Thyroid gland (tissue), 4 donors: ENCODE data around the gene SLC27A3. TPM values are rescaled to one million over a fixed set of nuclear protein-coding genes. Genes with fewer than 3 reads are reported as not detected.

ENCODE experiments used
- DNase-seq, 2 donors: peaks; one replicate each; pipeline ENCODE4 v3.0.0-alpha.2; 2019
- H3K27ac ChIP-seq, 3 donors: fragments of 200-600 bp; sonication (generic); 1 replicate in 2 of 3; 2 replicates in 1 of 3; pipeline ENCODE4 v1.5.1; 2016 to 2019; ENCODE audit warnings: mild to moderate bottlenecking in 1 of 3, moderate library complexity in 1 of 3
- H3K27me3 ChIP-seq: fragments of 200-600 bp; sonication (generic); one replicate; pipeline ENCODE4 v1.5.1; 2019
- H3K36me3 ChIP-seq, 2 donors: fragments of 200-600 bp; sonication (generic); one replicate each; pipeline ENCODE4 v1.5.1; 2016 to 2019
- H3K4me1 ChIP-seq, 2 donors: fragments of 200-600 bp; sonication (generic); one replicate each; pipeline ENCODE4 v1.5.1; 2017 to 2019
- H3K4me3 ChIP-seq, 3 donors: fragments of 200-600 bp; sonication (generic); replicated peaks in 1 of 3; 1 replicate in 2 of 3; 2 replicates in 1 of 3; pipeline ENCODE4 v1.5.1; 2016; ENCODE audit warnings: mild to moderate bottlenecking in 1 of 3
- H3K9me3 ChIP-seq: fragments of 200-600 bp; sonication (generic); one replicate; pipeline ENCODE4 v1.5.1; 2017
- POLR2A ChIP-seq, 2 donors: fragments of 450-650 bp; IDR thresholded peaks; one replicate each; pipeline ENCODE4 v1.6.1; 2017; ENCODE audit warnings: antibody characterized with exemption in 2 of 2, mild to moderate bottlenecking in 2 of 2, moderate library complexity in 1 of 2
- WGBS, 2 donors: methylation state at CpG; one replicate each; pipeline ENCODE4 v1.1.5; 2017; 5-methylcytosine and 5-hydroxymethylcytosine counted together
- intact Hi-C: fragments of 100-400 bp; cut with DNase I; formaldehyde crosslinking; loops from one replicate; pipeline ENCODE4 v1.15.1; 2023
- total RNA-seq, 4 donors: library from RNA; depleted of rRNA; stranded (reverse); fragments of >200 nt; gene quantifications; one replicate each; pipeline ENCODE4 v1.2.3, GENCODE V29; 2016
- TF ChIP-seq, protein P1 (sequence below), 6 experiments: fragments of 200-600 bp in 3 of 6; fragments of 450-650 bp in 3 of 6; sonication (generic) in 3 of 6; IDR thresholded peaks; one replicate each; pipeline ENCODE4 v1.5.1; 2016 to 2019; ENCODE audit warnings: antibody characterized with exemption in 6 of 6, mild to moderate bottlenecking in 2 of 6, inconsistent platforms in 1 of 6, moderate library complexity in 1 of 6

SLC27A3 gene
- total RNA-seq, 4 donors from 2014 or later = 14.4 to 32.5 (median 23.2) TPM

DNA sequence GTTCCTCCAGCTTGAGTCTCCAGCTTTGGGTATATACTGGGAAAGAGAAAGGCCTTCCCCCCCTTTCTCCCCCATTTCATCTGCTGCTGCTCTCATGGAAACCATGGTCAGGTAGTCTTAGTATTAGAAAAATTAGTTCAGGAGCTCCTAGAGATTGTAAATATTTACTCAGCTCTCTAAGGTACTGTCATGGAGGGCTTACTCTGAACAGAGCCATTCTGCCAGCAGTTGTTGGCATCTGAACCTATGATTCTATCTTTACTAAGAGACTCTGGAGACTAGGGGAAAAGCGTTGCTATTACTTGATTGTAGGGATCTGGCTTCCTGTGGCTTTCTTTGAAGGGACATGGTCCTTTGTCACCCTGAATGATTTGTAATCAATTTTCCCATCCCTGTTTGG lies 41.2 kb upstream of the SLC27A3 start:
- no peaks in the 10 kb centered on the region for H3K27me3 ChIP-seq
- H3K4me3 ChIP-seq = peak overlapping the region in 1 of 3 donors; percentile 0
- intact Hi-C loops = no loop called here
- TF ChIP-seq, protein P1, sequence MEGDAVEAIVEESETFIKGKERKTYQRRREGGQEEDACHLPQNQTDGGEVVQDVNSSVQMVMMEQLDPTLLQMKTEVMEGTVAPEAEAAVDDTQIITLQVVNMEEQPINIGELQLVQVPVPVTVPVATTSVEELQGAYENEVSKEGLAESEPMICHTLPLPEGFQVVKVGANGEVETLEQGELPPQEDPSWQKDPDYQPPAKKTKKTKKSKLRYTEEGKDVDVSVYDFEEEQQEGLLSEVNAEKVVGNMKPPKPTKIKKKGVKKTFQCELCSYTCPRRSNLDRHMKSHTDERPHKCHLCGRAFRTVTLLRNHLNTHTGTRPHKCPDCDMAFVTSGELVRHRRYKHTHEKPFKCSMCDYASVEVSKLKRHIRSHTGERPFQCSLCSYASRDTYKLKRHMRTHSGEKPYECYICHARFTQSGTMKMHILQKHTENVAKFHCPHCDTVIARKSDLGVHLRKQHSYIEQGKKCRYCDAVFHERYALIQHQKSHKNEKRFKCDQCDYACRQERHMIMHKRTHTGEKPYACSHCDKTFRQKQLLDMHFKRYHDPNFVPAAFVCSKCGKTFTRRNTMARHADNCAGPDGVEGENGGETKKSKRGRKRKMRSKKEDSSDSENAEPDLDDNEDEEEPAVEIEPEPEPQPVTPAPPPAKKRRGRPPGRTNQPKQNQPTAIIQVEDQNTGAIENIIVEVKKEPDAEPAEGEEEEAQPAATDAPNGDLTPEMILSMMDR (IDR thresholded peaks at IDR 0.05) = no peak
- no peak for TF ChIP-seq POLR2A (IDR thresholded peaks at IDR 0.05)
- H3K9me3 ChIP-seq = no peaks in the 10 kb centered on the region
- WGBS, 2 donors = 47 to 69% methylated on average over 1 of the region's 1 CpG
- H3K36me3 ChIP-seq = no peaks in the 10 kb centered on the region
- no peak for DNase-seq
- peaks cover 23 to 37% of the 10 kb centered on the region in 2 donors for H3K4me1 ChIP-seq
- peak overlapping the region; percentile 24 to 77 (median 61) for H3K27ac ChIP-seq

DNA sequence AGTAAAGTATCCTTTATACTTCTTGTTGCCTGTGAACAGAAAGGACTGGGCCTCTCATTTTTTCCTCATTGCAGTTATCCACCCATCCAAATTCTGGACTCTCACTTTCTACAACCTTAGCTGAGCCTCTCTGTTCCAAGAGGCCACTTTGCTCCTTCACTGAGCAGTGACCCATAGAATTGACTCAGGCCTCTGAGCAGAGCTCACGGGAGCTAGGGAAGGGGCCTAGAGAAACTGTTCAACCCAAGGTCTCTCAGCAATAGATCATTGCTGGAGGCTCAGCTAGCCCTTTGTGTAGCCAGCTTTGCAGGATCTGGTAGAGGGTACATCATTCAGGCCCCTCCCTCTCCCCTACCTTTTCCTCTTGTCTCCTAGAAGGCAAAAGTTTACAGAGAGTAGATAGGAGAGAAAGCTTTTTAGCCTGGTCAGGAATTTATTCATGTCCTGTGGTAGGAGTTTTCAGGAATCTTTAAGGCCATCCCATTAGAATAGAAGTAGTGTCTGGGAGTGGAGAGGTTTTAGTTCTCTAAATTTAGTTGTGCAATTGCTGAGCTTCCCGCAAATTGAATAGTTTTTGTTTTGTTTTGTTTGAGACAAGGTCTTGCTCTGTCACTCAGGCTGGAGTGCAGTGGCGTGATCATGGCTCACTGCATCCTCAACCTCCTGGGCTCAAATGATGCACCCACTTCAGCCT lies 40.7 kb upstream of the SLC27A3 start:
- peaks cover 18 to 31% of the 10 kb centered on the region in 2 donors for H3K4me1 ChIP-seq
- intact Hi-C loops = no loop called here
- no peak overlapping the region for H3K4me3 ChIP-seq
- peaks cover 0 to under 1% of the 10 kb centered on the region in 2 donors for H3K36me3 ChIP-seq
- no peaks in the 10 kb centered on the region for H3K9me3 ChIP-seq
- TF ChIP-seq, protein P1 (IDR thresholded peaks at IDR 0.05) = no peak
- TF ChIP-seq POLR2A (IDR thresholded peaks at IDR 0.05) = no peak
- peak; percentile 61 to 65 for DNase-seq
- no peaks in the 10 kb centered on the region for H3K27me3 ChIP-seq
- peak overlapping the region; percentile 24 to 77 (median 61) for H3K27ac ChIP-seq
- WGBS, 2 donors = 39 to 50% methylated on average over 3 of the region's 3 CpGs

DNA sequence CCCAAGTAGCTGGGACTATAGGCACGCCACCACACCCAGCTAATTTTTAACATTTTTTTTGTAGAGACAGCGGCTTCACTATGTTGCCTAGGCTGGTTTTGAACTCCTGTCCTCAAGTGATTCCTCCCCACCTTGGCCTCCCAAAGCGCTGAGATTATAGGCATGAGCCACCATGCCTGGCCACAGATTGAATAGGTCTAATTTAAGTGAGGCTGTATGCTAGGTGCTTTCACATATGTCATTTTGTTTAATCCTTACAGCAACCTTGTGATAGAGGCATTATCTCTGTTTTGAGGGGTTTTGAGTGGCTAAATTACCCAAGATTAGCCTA lies 40.2 kb upstream of the SLC27A3 start:
- peak overlapping the region; percentile 24 to 77 (median 61) for H3K27ac ChIP-seq
- no peak overlapping the region for H3K4me3 ChIP-seq
- peaks cover 0 to 5% of the 10 kb centered on the region in 2 donors for H3K36me3 ChIP-seq
- no peaks in the 10 kb centered on the region for H3K27me3 ChIP-seq
- peaks cover 14 to 27% of the 10 kb centered on the region in 2 donors for H3K4me1 ChIP-seq
- no peak for TF ChIP-seq POLR2A (IDR thresholded peaks at IDR 0.05)
- TF ChIP-seq, protein P1 (IDR thresholded peaks at IDR 0.05) = no peak
- H3K9me3 ChIP-seq = no peaks in the 10 kb centered on the region
- intact Hi-C loops = no loop called here
- WGBS, 2 donors = 85 to 90% methylated on average over 3 of the region's 3 CpGs
- no peak for DNase-seq

DNA sequence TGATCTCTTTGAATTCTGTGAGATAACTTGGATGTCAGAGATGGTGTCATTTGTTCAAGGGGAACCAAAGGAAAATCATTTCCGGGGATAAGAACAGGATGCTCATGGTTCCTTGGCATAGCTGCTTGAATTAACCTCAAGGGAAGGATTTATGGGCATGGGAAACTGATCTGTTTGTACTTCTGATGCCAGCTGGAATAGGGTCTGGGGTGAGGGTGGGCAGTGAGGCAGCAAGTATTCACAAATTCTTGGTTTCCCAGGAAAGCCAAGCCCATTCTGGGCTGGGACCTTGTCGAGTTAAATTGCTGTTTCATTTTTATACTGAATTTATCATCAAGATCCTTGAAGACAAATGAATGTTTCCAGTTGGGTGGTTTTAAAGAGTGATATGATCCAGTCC lies 33.2 kb upstream of the SLC27A3 start:
- Histone ChIP-seq H3K9me3 (no peaks in the 10 kb centered on the region), H3K27me3 (no peaks in the 10 kb centered on the region), H3K36me3 (peaks cover 14 to 43% of the 10 kb centered on the region in 2 donors), H3K4me3 (no peak overlapping the region), H3K4me1 (peaks cover 4 to 29% of the 10 kb centered on the region in 2 donors), H3K27ac (peak overlapping the region in 2 of 3 donors; percentile 31 to 32)
- TF ChIP-seq, protein P1 (IDR thresholded peaks at IDR 0.05) = no peak
- no peak for TF ChIP-seq POLR2A (IDR thresholded peaks at IDR 0.05)
- DNase-seq = no peak
- WGBS, 2 donors = 68 to 69% methylated on average over 2 of the region's 2 CpGs
- intact Hi-C loops = no loop called here

DNA sequence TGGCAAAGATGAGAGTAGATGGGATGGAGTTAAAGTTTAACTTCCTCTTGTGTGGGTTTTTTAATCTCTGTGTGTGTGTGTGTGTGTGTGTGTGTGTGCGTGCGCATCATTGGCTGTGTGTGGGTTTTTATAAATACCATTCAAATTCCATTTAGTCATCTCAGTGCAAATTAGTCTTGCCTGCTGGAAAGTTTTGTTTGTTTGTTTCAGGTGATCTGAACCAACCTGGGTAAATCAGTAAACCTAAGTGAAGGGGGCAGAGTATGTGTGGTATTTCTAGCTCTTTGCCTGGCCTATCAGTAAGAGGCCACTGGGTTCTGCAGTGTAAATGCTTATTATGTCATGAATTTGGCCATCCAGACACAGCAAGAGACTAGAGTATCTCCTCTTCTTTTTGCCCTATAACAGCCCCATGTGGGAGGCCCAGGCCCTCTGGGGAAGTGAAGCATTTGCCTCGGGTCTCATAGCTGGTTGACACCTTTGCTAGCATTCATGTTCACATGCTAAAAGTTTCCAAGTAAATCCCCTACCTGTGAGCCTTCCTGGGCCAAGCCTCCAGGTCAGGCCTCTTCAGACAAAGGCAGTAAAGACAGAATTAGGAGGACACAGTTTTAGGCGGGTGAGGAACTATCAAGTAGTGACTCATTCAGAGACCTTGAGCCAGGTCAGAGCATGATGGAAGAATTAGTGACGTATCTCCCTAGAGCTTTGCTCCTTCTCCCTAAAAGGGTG lies 32.6 kb upstream of the SLC27A3 start:
- DNase-seq = no peak
- intact Hi-C loops = no loop called here
- H3K36me3 ChIP-seq = peaks cover 20 to 48% of the 10 kb centered on the region in 2 donors
- H3K27me3 ChIP-seq = no peaks in the 10 kb centered on the region
- H3K27ac ChIP-seq = peak overlapping the region in 1 of 3 donors; percentile 43
- H3K9me3 ChIP-seq = no peaks in the 10 kb centered on the region
- H3K4me3 ChIP-seq = no peak overlapping the region
- TF ChIP-seq POLR2A (IDR thresholded peaks at IDR 0.05) = no peak
- TF ChIP-seq, protein P1 (IDR thresholded peaks at IDR 0.05) = no peak
- 54 to 84% methylated on average over 5 of the region's 5 CpGs for WGBS, 2 donors
- peaks cover 4 to 29% of the 10 kb centered on the region in 2 donors for H3K4me1 ChIP-seq
